Measurements from ENCODE around the gene MAP1B.

DNA sequence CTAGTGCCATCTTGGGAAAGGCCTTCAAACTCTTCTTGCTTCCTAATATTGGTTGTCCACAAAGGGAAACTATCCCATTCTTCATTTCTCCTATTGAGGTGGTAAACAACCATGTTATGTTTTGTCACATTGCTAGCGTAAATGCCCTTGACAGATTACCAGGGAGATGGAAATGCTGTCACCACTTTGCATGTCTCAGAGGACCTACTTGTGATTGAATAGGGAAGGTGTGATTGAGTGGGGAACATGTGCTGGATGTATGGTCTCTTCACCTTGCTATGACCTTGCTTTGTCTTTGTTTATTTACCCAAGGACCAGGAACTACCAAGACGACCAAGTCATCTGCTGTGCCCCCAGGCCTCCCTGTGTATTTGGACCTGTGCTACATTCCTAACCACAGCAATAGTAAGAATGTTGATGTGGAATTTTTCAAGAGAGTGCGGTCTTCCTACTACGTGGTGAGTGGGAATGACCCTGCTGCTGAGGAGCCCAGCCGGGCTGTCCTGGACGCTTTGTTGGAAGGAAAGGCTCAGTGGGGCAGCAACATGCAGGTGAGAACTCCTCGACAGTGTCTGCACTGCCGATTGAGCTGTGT lies 96.1 kb downstream of the MAP1B start:
- TF ChIP-seq BMI1 (IDR thresholded peaks at IDR 0.05; ENCODE audit: low read length) = no peak
- TF ChIP-seq, protein P1, sequence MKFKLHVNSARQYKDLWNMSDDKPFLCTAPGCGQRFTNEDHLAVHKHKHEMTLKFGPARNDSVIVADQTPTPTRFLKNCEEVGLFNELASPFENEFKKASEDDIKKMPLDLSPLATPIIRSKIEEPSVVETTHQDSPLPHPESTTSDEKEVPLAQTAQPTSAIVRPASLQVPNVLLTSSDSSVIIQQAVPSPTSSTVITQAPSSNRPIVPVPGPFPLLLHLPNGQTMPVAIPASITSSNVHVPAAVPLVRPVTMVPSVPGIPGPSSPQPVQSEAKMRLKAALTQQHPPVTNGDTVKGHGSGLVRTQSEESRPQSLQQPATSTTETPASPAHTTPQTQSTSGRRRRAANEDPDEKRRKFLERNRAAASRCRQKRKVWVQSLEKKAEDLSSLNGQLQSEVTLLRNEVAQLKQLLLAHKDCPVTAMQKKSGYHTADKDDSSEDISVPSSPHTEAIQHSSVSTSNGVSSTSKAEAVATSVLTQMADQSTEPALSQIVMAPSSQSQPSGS (CRISPR knock-in tag; IDR thresholded peaks at IDR 0.05) = no peak
- no peak for TF ChIP-seq SMARCB1 (IDR thresholded peaks at IDR 0.05; ENCODE audit: insufficient read length, low read depth)
- no peak for TF ChIP-seq KDM5B (IDR thresholded peaks at IDR 0.05; ENCODE audit: insufficient replicate concordance, low read depth, low read length)
- TF ChIP-seq ZNF785 (CRISPR knock-in tag; IDR thresholded peaks at IDR 0.05) = no peak
- no peak for TF ChIP-seq STAT5B (CRISPR knock-in tag; IDR thresholded peaks at IDR 0.05)
- no peak for TF ChIP-seq MXI1 (IDR thresholded peaks at IDR 0.05; ENCODE audit: low read depth, low read length)
- TF ChIP-seq NR2F6 (CRISPR knock-in tag; IDR thresholded peaks at IDR 0.05) = no peak
- TF ChIP-seq, protein P2, sequence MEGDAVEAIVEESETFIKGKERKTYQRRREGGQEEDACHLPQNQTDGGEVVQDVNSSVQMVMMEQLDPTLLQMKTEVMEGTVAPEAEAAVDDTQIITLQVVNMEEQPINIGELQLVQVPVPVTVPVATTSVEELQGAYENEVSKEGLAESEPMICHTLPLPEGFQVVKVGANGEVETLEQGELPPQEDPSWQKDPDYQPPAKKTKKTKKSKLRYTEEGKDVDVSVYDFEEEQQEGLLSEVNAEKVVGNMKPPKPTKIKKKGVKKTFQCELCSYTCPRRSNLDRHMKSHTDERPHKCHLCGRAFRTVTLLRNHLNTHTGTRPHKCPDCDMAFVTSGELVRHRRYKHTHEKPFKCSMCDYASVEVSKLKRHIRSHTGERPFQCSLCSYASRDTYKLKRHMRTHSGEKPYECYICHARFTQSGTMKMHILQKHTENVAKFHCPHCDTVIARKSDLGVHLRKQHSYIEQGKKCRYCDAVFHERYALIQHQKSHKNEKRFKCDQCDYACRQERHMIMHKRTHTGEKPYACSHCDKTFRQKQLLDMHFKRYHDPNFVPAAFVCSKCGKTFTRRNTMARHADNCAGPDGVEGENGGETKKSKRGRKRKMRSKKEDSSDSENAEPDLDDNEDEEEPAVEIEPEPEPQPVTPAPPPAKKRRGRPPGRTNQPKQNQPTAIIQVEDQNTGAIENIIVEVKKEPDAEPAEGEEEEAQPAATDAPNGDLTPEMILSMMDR (IDR thresholded peaks at IDR 0.05 in 2 of 3, conservative IDR thresholded peaks at IDR 0.05 in 1 of 3; ENCODE audit: insufficient read depth in 2 of 3, low read depth in 1 of 3, low read length in 3 of 3) = no peak
- TF ChIP-seq ZNF324 (CRISPR knock-in tag; IDR thresholded peaks at IDR 0.05) = no peak
- no peak for TF ChIP-seq POLR2AphosphoS5 (IDR thresholded peaks at IDR 0.05; ENCODE audit: control insufficient read depth, insufficient read depth, low read depth, low read length)
- TF ChIP-seq ZKSCAN8 (CRISPR knock-in tag; IDR thresholded peaks at IDR 0.05) = no peak
- TF ChIP-seq, protein P3, sequence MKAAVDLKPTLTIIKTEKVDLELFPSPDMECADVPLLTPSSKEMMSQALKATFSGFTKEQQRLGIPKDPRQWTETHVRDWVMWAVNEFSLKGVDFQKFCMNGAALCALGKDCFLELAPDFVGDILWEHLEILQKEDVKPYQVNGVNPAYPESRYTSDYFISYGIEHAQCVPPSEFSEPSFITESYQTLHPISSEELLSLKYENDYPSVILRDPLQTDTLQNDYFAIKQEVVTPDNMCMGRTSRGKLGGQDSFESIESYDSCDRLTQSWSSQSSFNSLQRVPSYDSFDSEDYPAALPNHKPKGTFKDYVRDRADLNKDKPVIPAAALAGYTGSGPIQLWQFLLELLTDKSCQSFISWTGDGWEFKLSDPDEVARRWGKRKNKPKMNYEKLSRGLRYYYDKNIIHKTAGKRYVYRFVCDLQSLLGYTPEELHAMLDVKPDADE (conservative IDR thresholded peaks at IDR 0.05; ENCODE audit: control insufficient read depth, low read depth, low read length) = no peak
- no peak for TF ChIP-seq SMAD1 (IDR thresholded peaks at IDR 0.05; ENCODE audit: low read depth, low read length, partially characterized antibody)

Measured in K562 (cell line).